GM18907 (cell line): Measurements from ENCODE around the gene M6PR.
A peak's percentile ranks its signal among the peaks of the same experiment; 100 is the strongest.
"Not testable (repeated sequence)": the region's sequence is repeated elsewhere in the genome, so short reads cannot be mapped to it uniquely, and the experiment has no call there.

ENCODE experiments used
- ATAC-seq: cut with Tn5 transposase; IDR thresholded peaks from one replicate; pipeline ENCODE4 v1.9.1; 2021; ENCODE audit warnings: mild to moderate bottlenecking, moderate library complexity; ENCODE audit not compliant: unreplicated experiment

M6PR gene

GRCh38 chr12:8914033-8914715 is 35.3 kb downstream of the M6PR start, which contains the start of gene PHC1:
Gene PHC1, plus strand, starts transcription at chr12:8914509. Its CDS starts 3,169 bp downstream, at chr12:8917678.
- peak; percentile 67 for ATAC-seq

GRCh38 chr12:8913702-8914032 is 35.8 kb downstream of the M6PR start:
- ATAC-seq = no peak

GRCh38 chr12:8912914-8913313 is 36.5 kb downstream of the M6PR start:
- no peak for ATAC-seq

DNA sequence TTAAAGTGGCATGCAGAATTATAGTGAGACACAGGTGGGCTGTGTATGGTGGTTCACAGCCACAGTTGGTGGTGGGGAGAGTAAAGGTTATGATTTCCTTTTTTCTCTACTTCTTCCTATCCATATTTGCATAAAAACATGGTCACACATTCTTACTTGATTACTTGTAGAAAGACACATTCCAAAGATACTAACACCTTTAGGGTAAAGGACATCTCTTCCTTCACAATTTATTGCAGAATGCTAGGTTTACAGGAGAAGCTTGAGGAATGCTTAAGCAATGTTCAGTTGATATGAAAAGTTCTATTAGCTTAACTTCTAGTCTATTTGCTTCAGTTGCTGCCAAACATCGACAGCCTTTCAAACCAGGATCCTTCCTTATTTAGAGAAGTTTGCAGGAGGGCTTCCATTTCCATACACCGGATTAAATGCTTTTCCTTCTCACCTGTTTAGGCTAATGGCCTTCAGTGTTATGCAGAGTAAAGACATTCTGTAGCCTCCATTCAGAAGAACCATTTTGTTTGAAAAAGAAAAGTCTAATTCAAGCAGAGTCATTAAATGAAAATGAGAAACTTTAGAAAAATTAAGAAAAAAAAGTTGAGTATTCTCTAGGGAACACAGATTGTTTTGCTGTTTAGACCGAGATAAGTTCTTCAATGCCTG is 37.7 kb downstream of the M6PR start:
- ATAC-seq = no peak

DNA sequence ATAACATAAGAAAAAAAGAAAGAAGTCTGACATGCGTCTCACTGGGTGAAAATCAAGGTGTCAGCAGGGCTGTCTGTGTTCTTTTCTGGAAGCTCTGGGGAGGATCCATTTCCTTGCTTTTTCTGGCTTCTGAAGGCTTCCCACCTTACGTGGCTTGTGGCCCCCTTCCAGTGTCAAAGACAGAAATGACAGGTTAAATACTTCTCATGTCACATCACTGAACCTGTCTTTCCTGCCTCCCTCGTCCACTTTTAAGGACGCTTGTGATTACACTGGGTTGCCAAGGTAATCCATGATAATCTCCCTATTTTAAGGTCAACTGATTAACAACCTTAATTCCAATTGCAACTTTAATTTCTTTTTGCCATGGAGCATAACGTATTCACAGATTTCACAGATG is 39.7 kb downstream of the M6PR start:
- ATAC-seq = no peak

DNA sequence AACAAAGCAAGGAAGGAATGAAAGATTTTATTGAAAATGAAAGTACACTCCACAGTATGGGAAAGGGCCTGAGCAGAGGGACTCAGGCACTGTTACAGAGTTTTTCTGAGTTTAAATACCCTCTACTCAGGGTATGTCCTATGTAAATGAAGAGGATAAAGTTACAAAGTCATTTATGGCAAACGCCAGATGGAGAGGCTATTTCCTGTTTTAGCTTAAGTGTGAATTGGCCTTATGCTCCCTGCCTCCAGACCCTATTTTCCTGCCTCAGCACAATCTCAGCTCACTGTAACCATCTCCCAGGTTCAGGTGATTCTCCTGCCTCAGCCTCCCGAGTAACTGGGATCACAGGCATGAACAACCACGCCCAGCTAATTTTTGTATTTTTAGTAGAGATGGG is 41.9 kb downstream of the M6PR start:
- ATAC-seq = no peak

- no peak for ATAC-seq
These were observed 42.9 kb downstream of the M6PR start for GRCh38 chr12:8906266-8907180.

GRCh38 chr12:8905546-8905945 is 43.9 kb downstream of the M6PR start:
- no peak for ATAC-seq

- no peak for ATAC-seq
These were observed 44.8 kb downstream of the M6PR start for GRCh38 chr12:8904665-8905064.

DNA sequence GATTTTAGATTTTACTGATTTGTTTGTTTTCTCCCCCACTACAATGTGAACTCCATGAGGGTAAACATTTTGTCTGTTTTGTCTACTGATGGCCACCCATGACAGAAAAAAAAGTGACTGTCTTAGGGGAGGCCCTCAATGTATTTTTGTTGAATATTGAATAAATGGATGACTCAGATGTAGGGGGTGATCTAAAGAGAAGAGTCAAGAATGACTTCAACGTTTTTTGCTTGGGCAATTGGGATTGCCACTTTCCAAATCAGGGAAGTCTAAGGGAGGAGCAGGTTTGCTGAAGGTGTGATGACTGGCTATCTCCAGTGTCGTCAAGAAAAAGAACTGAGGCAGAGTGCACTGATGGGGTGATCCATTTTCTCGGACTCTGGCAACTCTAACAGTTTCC is 45.8 kb downstream of the M6PR start:
- no peak for ATAC-seq

DNA sequence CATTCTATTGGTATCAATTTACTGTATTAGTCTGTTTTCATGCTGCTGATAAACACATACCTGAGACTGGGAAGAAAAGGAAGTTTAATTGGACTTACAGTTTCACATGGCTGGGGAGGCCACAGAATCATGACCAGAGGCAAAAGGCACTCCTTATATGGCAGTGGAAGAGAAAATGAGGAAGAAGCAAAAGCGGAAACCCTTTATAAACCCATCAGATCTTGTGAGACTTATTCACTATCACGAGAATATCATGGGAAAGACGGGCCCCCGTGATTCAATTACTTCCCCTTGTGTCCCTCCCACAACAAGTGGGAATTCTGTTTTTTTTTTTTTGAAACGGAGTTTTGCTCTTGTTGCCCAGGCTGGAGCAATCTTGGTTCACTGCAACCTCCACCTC is 46.7 kb downstream of the M6PR start:
- ATAC-seq = not testable (repeated sequence)

GRCh38 chr12:8899830-8900229 is 49.6 kb downstream of the M6PR start:
- ATAC-seq = no peak

DNA sequence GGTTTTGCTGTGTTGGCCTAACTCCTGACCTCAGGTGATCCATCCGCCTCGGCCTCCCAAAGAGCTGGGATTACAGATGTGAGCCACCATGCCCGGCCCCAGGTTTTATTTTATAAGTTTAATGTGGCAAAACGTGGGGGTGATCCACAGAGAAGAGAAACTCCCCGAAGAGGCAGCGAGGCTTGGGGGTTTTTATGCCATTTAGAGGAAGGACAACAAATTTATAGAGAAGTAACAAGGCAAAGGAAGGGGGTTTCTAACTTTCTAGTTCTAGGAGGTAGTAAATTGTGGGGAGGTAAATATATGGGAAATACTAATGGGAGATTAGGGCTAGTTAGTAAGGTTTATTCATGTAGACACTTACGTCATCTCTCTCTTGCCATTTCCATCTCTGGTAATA is 52.4 kb downstream of the M6PR start:
- no peak for ATAC-seq

DNA sequence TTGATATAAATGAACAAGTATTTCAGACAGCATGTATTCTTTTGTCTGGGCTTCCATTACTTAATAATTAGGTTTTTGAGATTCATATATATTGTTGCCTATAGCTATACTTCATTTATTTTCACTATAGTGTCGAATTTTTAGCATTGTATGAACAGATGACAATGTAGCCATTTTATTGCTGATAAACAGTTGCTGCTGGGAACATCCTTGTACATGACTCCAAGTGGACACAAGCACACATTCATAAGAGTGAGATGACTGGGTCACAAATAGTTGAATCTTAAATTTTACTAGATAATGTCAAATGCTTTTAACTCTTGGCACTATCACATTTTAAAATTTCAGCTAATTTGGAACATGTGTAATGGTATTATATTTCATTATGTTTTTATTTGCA is 54.5 kb downstream of the M6PR start:
- ATAC-seq = no peak

DNA sequence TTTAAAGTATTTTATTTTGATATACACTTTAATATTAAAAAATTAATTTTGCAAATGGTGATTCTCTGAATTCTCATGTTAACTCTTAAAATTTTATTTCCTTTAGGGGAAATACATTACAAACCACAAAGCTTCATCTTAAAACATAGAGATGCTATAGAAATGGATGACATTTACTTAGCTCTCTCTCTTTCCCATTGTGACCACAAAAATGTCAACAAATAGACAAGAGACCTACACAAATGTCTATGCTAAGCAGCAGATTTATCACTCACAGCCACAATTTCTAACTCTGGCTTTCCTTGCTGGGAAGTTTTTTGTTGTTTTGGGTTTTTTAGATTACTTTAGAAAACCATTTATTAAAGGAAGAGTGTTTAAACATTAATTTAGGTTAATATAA is 55.1 kb downstream of the M6PR start:
- ATAC-seq = no peak

GRCh38 chr12:8891976-8892375 is 57.5 kb downstream of the M6PR start:
- no peak for ATAC-seq
